Measurements from ENCODE around the gene C20orf204. TPM values are rescaled to one million over a fixed set of nuclear protein-coding genes. Genes with fewer than 3 reads are reported as not detected.

The C20orf204 gene
- total and polyA plus RNA-seq, 10 of the 15 experiments (the other 5 are each of a cell fraction or from before 2014, with no cell fraction given): 0.24 to 56.0 (median 12.4) TPM

DNA sequence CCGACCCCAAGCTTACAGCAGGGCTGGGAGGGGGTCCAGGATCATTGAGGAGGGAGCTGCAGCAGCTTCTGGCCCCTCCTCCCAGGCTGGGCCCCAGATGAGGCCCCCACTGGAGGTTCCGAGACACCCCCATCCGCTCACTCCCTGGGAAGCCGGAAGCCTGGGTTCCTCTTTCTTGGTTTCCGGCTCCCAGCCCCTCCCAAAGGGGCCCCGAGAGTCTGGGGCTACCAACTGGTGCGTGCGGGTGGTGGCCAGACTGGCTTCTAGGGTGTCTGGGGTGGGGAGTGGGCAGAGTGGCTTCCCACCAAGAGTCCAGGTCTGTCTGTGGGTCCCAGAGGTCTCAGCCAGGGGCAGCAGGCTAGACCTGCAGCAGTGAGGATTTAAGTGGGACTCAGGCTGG, 41.1 kb downstream of the C20orf204 start (continued):
- TF ChIP-seq, protein P1, sequence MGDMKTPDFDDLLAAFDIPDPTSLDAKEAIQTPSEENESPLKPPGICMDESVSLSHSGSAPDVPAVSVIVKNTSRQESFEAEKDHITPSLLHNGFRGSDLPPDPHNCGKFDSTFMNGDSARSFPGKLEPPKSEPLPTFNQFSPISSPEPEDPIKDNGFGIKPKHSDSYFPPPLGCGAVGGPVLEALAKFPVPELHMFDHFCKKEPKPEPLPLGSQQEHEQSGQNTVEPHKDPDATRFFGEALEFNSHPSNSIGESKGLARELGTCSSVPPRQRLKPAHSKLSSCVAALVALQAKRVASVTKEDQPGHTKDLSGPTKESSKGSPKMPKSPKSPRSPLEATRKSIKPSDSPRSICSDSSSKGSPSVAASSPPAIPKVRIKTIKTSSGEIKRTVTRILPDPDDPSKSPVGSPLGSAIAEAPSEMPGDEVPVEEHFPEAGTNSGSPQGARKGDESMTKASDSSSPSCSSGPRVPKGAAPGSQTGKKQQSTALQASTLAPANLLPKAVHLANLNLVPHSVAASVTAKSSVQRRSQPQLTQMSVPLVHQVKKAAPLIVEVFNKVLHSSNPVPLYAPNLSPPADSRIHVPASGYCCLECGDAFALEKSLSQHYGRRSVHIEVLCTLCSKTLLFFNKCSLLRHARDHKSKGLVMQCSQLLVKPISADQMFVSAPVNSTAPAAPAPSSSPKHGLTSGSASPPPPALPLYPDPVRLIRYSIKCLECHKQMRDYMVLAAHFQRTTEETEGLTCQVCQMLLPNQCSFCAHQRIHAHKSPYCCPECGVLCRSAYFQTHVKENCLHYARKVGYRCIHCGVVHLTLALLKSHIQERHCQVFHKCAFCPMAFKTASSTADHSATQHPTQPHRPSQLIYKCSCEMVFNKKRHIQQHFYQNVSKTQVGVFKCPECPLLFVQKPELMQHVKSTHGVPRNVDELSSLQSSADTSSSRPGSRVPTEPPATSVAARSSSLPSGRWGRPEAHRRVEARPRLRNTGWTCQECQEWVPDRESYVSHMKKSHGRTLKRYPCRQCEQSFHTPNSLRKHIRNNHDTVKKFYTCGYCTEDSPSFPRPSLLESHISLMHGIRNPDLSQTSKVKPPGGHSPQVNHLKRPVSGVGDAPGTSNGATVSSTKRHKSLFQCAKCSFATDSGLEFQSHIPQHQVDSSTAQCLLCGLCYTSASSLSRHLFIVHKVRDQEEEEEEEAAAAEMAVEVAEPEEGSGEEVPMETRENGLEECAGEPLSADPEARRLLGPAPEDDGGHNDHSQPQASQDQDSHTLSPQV (IDR thresholded peaks at IDR 0.05): no peak
- TF ChIP-seq, protein P2, sequence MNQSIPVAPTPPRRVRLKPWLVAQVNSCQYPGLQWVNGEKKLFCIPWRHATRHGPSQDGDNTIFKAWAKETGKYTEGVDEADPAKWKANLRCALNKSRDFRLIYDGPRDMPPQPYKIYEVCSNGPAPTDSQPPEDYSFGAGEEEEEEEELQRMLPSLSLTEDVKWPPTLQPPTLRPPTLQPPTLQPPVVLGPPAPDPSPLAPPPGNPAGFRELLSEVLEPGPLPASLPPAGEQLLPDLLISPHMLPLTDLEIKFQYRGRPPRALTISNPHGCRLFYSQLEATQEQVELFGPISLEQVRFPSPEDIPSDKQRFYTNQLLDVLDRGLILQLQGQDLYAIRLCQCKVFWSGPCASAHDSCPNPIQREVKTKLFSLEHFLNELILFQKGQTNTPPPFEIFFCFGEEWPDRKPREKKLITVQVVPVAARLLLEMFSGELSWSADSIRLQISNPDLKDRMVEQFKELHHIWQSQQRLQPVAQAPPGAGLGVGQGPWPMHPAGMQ (IDR thresholded peaks at IDR 0.05; ENCODE audit: borderline replicate concordance): no peak
- no peak for TF ChIP-seq HDAC2 (IDR thresholded peaks at IDR 0.05)
- TF ChIP-seq HCFC1 (IDR thresholded peaks at IDR 0.05; ENCODE audit: low read length): no peak
- TF ChIP-seq STAT1 (conservative IDR thresholded peaks at IDR 0.05): no peak
- no peak for TF ChIP-seq RB1 (IDR thresholded peaks at IDR 0.05; ENCODE audit: borderline replicate concordance)
- TF ChIP-seq CBX5 (IDR thresholded peaks at IDR 0.05; ENCODE audit: low read depth): no peak
- no peak for TF ChIP-seq NFIC (IDR thresholded peaks at IDR 0.05; ENCODE audit: low read depth, low read length)
- TF ChIP-seq, protein P3, sequence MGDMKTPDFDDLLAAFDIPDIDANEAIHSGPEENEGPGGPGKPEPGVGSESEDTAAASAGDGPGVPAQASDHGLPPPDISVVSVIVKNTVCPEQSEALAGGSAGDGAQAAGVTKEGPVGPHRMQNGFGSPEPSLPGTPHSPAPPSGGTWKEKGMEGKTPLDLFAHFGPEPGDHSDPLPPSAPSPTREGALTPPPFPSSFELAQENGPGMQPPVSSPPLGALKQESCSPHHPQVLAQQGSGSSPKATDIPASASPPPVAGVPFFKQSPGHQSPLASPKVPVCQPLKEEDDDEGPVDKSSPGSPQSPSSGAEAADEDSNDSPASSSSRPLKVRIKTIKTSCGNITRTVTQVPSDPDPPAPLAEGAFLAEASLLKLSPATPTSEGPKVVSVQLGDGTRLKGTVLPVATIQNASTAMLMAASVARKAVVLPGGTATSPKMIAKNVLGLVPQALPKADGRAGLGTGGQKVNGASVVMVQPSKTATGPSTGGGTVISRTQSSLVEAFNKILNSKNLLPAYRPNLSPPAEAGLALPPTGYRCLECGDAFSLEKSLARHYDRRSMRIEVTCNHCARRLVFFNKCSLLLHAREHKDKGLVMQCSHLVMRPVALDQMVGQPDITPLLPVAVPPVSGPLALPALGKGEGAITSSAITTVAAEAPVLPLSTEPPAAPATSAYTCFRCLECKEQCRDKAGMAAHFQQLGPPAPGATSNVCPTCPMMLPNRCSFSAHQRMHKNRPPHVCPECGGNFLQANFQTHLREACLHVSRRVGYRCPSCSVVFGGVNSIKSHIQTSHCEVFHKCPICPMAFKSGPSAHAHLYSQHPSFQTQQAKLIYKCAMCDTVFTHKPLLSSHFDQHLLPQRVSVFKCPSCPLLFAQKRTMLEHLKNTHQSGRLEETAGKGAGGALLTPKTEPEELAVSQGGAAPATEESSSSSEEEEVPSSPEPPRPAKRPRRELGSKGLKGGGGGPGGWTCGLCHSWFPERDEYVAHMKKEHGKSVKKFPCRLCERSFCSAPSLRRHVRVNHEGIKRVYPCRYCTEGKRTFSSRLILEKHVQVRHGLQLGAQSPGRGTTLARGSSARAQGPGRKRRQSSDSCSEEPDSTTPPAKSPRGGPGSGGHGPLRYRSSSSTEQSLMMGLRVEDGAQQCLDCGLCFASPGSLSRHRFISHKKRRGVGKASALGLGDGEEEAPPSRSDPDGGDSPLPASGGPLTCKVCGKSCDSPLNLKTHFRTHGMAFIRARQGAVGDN (IDR thresholded peaks at IDR 0.05): 0 out of 2 replicates have a peak, but pooled peaks have one; percentile 11
- TF ChIP-seq IRF4 (IDR thresholded peaks at IDR 0.05; ENCODE audit: low read depth, low read length): no peak
- no peak for TF ChIP-seq ZNF24 (IDR thresholded peaks at IDR 0.05)
- no peak; the same call in 1 of the 2 replicates for TF ChIP-seq LARP7 (IDR thresholded peaks at IDR 0.05)
- no peak for TF ChIP-seq JUNB (IDR thresholded peaks at IDR 0.05)
- 0 out of 2 replicates have a peak, but pooled peaks have one; percentile 51 for TF ChIP-seq CBFB (IDR thresholded peaks at IDR 0.05; ENCODE audit: low read depth)
- no peak for TF ChIP-seq NFYB (IDR thresholded peaks at IDR 0.05; ENCODE audit: insufficient read depth, low read depth, low read length)
- 0 out of 2 replicates have a peak, but pooled peaks have one; percentile 20 for TF ChIP-seq TCF3 (IDR thresholded peaks at IDR 0.05; ENCODE audit: borderline replicate concordance, insufficient read depth, low read depth, low read length)
- TF ChIP-seq CHD1 (IDR thresholded peaks at IDR 0.05; ENCODE audit: low read depth, low read length): no peak
- TF ChIP-seq GATAD2B (conservative IDR thresholded peaks at IDR 0.05; ENCODE audit: low read depth): peak; percentile 68
- no peak for TF ChIP-seq NRF1 (conservative IDR thresholded peaks at IDR 0.05; ENCODE audit: low read depth, low read length)
- no peak for TF ChIP-seq FOXK2 (IDR thresholded peaks at IDR 0.05)
- TF ChIP-seq RAD51 (IDR thresholded peaks at IDR 0.05): no peak
- TF ChIP-seq NBN (IDR thresholded peaks at IDR 0.05): peak; percentile 51; the same call in 1 of the 2 replicates
- TF ChIP-seq, protein P4, sequence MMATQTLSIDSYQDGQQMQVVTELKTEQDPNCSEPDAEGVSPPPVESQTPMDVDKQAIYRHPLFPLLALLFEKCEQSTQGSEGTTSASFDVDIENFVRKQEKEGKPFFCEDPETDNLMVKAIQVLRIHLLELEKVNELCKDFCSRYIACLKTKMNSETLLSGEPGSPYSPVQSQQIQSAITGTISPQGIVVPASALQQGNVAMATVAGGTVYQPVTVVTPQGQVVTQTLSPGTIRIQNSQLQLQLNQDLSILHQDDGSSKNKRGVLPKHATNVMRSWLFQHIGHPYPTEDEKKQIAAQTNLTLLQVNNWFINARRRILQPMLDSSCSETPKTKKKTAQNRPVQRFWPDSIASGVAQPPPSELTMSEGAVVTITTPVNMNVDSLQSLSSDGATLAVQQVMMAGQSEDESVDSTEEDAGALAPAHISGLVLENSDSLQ (IDR thresholded peaks at IDR 0.05): no peak
- no peak for TF ChIP-seq MYB (IDR thresholded peaks at IDR 0.05; ENCODE audit: borderline replicate concordance, low read depth, low read length)

All from GM12878 (cell line).